SK-N-SH treated with all-trans-retinoic acid at 6 μM for 48 hours (cell line): ENCODE data around the gene CTRB1.

Experiments used
- ARNTL ChIP-seq: fragments of 450-650 bp; formaldehyde crosslinking; IDR thresholded peaks from 2 replicates; pipeline ENCODE4 v1.5.0; 2020; ENCODE audit warnings: low read depth, mild to moderate bottlenecking, moderate library complexity, borderline replicate concordance
- BACH2 ChIP-seq: fragments of 250-450 bp; sonication (Bioruptor Pico); IDR thresholded peaks from 2 replicates; pipeline ENCODE4 v1.9.0; 2021; ENCODE audit warnings: mild to moderate bottlenecking, borderline replicate concordance
- GLIS3 ChIP-seq: fragments of 250-450 bp; sonication (Bioruptor Pico); IDR thresholded peaks from 2 replicates; pipeline ENCODE4 v1.5.0; 2020; ENCODE audit warnings: mild to moderate bottlenecking, moderate library complexity
- OSR1 ChIP-seq: fragments of 250-450 bp; sonication (Bioruptor Pico); IDR thresholded peaks from 2 replicates; pipeline ENCODE4 v1.8.0; 2022; ENCODE audit warnings: moderate library complexity, mild to moderate bottlenecking, inconsistent platforms
- RARB ChIP-seq: fragments of 250-450 bp; sonication (Bioruptor Pico); IDR thresholded peaks from 2 replicates; pipeline ENCODE4 v1.8.0; 2021; ENCODE audit warnings: mild to moderate bottlenecking, moderate library complexity
- TCF4 ChIP-seq: fragments of 250-450 bp; sonication (Bioruptor Pico); IDR thresholded peaks from 2 replicates; pipeline ENCODE4 v1.8.0; 2021; ENCODE audit warnings: mild to moderate bottlenecking, moderate library complexity, borderline replicate concordance
- ZFP3 ChIP-seq: fragments of 250-450 bp; sonication (Bioruptor Pico); IDR thresholded peaks from 2 replicates; pipeline ENCODE4 v1.5.0; 2020; ENCODE audit warnings: mild to moderate bottlenecking, moderate library complexity
- ZFP30 ChIP-seq: fragments of 450-650 bp; formaldehyde crosslinking; IDR thresholded peaks from 2 replicates; pipeline ENCODE4 v1.5.0; 2022; ENCODE audit warnings: mild to moderate bottlenecking, moderate library complexity
- ZNF565 ChIP-seq: fragments of 450-650 bp; formaldehyde crosslinking; conservative IDR thresholded peaks from 2 replicates; pipeline ENCODE4 v1.5.0; 2020; ENCODE audit warnings: low read depth, mild to moderate bottlenecking, moderate library complexity
- TF ChIP-seq, protein P1 (sequence below): fragments of 250-450 bp; sonication (Bioruptor Pico); IDR thresholded peaks from 2 replicates; pipeline ENCODE4 v1.5.1; 2020; ENCODE audit warnings: low read depth, mild to moderate bottlenecking, moderate library complexity
- TF ChIP-seq, protein P2 (sequence below): fragments of 250-450 bp; sonication (Bioruptor Pico); IDR thresholded peaks from 2 replicates; pipeline ENCODE4 v1.8.0; 2020; ENCODE audit warnings: mild to moderate bottlenecking, moderate library complexity, borderline replicate concordance
- TF ChIP-seq, protein P3 (sequence below): fragments of 250-450 bp; sonication (Bioruptor Pico); IDR thresholded peaks from 2 replicates; pipeline ENCODE4 v1.8.0; 2021; ENCODE audit warnings: low read depth, mild to moderate bottlenecking, moderate library complexity, borderline replicate concordance
- TF ChIP-seq, protein P4 (sequence below): fragments of 250-450 bp; sonication (Bioruptor Pico); IDR thresholded peaks from 2 replicates; pipeline ENCODE4 v1.5.1; 2021; ENCODE audit warnings: mild to moderate bottlenecking, moderate library complexity

DNA sequence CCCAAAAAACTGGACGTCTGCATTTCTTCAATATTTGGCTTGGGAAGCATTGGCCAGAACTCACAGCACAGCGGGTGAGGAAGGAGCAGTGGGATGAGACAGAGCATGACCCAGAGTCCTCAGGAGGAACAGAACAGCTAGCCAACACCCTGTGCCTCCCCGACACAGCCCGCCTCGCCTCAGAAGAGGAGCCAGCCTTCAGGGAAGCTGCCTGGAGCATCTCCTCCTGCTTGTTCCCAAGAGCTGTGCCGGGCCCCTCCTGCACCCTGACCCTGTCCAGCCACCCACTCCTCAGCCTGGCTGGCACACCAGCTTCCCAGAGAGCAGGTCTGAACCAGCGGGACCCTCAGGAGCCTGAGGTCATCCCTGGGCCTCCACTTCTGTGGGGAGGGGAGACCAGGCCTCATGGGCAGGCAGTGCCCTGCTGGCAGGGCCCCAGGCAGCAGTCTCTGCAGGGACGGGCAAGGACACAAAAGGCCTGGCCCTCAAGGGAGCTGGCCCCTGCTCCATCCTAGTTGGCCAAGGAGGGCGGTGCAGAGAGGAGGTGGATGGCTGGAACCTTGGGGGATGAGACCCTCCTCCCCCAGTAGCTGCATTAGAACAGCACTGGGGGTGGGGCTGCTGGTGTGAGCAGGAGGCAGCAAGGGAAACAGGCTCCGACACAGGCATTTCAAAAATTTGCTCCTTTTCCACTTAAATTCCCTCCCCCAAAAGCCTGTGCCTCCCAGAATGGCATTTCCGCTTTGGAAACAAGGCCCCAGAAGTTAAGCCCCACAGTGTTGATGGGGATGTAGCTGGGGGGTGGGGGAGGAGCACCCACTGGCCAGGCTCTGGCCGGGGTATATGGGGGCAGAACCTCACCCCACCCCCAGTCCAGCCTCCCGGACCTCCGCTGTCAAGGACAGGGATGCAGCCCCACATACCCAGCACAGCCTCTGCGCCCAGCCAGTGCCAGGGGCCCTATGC is 34.4 kb downstream of the CTRB1 start:
- TF ChIP-seq, protein P1, sequence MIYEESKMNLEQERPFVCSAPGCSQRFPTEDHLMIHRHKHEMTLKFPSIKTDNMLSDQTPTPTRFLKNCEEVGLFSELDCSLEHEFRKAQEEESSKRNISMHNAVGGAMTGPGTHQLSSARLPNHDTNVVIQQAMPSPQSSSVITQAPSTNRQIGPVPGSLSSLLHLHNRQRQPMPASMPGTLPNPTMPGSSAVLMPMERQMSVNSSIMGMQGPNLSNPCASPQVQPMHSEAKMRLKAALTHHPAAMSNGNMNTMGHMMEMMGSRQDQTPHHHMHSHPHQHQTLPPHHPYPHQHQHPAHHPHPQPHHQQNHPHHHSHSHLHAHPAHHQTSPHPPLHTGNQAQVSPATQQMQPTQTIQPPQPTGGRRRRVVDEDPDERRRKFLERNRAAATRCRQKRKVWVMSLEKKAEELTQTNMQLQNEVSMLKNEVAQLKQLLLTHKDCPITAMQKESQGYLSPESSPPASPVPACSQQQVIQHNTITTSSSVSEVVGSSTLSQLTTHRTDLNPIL: no peak
- TF ChIP-seq GLIS3 (CRISPR knock-in tag) (no peak), RARB (CRISPR knock-in tag) (no peak), ZFP3 (CRISPR knock-in tag) (no peak), ZFP30 (CRISPR knock-in tag) (no peak), BACH2 (CRISPR knock-in tag) (no peak), OSR1 (CRISPR knock-in tag) (no peak), TCF4 (no peak), ZNF565 (CRISPR knock-in tag) (no peak), ARNTL (CRISPR knock-in tag) (no peak)
- TF ChIP-seq, protein P2, sequence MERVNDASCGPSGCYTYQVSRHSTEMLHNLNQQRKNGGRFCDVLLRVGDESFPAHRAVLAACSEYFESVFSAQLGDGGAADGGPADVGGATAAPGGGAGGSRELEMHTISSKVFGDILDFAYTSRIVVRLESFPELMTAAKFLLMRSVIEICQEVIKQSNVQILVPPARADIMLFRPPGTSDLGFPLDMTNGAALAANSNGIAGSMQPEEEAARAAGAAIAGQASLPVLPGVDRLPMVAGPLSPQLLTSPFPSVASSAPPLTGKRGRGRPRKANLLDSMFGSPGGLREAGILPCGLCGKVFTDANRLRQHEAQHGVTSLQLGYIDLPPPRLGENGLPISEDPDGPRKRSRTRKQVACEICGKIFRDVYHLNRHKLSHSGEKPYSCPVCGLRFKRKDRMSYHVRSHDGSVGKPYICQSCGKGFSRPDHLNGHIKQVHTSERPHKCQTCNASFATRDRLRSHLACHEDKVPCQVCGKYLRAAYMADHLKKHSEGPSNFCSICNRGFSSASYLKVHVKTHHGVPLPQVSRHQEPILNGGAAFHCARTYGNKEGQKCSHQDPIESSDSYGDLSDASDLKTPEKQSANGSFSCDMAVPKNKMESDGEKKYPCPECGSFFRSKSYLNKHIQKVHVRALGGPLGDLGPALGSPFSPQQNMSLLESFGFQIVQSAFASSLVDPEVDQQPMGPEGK (CRISPR knock-in tag): no peak
- TF ChIP-seq, protein P3, sequence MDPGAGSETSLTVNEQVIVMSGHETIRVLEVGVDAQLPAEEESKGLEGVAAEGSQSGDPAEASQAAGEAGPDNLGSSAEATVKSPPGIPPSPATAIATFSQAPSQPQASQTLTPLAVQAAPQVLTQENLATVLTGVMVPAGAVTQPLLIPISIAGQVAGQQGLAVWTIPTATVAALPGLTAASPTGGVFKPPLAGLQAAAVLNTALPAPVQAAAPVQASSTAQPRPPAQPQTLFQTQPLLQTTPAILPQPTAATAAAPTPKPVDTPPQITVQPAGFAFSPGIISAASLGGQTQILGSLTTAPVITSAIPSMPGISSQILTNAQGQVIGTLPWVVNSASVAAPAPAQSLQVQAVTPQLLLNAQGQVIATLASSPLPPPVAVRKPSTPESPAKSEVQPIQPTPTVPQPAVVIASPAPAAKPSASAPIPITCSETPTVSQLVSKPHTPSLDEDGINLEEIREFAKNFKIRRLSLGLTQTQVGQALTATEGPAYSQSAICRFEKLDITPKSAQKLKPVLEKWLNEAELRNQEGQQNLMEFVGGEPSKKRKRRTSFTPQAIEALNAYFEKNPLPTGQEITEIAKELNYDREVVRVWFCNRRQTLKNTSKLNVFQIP (CRISPR knock-in tag): no peak
- TF ChIP-seq, protein P4, sequence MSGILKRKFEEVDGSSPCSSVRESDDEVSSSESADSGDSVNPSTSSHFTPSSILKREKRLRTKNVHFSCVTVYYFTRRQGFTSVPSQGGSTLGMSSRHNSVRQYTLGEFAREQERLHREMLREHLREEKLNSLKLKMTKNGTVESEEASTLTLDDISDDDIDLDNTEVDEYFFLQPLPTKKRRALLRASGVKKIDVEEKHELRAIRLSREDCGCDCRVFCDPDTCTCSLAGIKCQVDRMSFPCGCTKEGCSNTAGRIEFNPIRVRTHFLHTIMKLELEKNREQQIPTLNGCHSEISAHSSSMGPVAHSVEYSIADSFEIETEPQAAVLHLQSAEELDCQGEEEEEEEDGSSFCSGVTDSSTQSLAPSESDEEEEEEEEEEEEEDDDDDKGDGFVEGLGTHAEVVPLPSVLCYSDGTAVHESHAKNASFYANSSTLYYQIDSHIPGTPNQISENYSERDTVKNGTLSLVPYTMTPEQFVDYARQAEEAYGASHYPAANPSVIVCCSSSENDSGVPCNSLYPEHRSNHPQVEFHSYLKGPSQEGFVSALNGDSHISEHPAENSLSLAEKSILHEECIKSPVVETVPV: no peak
